GM06990 (cell line): Measurements from ENCODE around the gene PRR23E.

Source experiments
- DNase-seq: peaks from one replicate; pipeline ENCODE4 v3.0.0-alpha.2; 2011; ENCODE audit not compliant: insufficient read length; ENCODE audit errors: extremely low read depth
- H3K27me3 ChIP-seq: replicated peaks from 2 replicates; pipeline ENCODE4 v1.6.0; 2011; ENCODE audit warnings: low read length; ENCODE audit not compliant: control insufficient read depth, insufficient read depth
- H3K36me3 ChIP-seq: 2 replicates; pipeline ENCODE4 v1.5.1; 2011; ENCODE audit warnings: low read length; ENCODE audit not compliant: control insufficient read depth, insufficient read depth
- H3K4me3 ChIP-seq: replicated peaks from 2 replicates; pipeline ENCODE4 v1.5.1; 2011; ENCODE audit warnings: low read depth, mild to moderate bottlenecking, control low read depth, low read length
- CTCF ChIP-seq: IDR thresholded peaks from 2 replicates; pipeline ENCODE4 v1.5.1; 2011; ENCODE audit warnings: low read length, control low read depth, mild to moderate bottlenecking, inconsistent platforms; ENCODE audit not compliant: insufficient read depth, poor library complexity, severe bottlenecking

Gene PRR23E

GRCh38 chr3:127213381-127213918, 20.5 kb downstream of the PRR23E start:
- no peak for DNase-seq
- Histone ChIP-seq H3K4me3 (no peak overlapping the region), H3K27me3 (no peaks in the 10 kb centered on the region), H3K36me3 (no peaks in the 10 kb centered on the region)
- TF ChIP-seq CTCF = no peak

GRCh38 chr3:127214975-127215374, 22.0 kb downstream of the PRR23E start:
- TF ChIP-seq CTCF = no peak
- Histone ChIP-seq H3K4me3 (no peak overlapping the region), H3K27me3 (no peaks in the 10 kb centered on the region), H3K36me3 (no peaks in the 10 kb centered on the region)
- DNase-seq = no peak

GRCh38 chr3:127215714-127216414, 22.9 kb downstream of the PRR23E start:
- Histone ChIP-seq H3K27me3 (no peaks in the 10 kb centered on the region), H3K4me3 (no peak overlapping the region), H3K36me3 (no peaks in the 10 kb centered on the region)
- no peak for DNase-seq
- TF ChIP-seq CTCF = no peak

- H3K27me3 ChIP-seq = no peaks in the 10 kb centered on the region
- TF ChIP-seq CTCF = no peak
- no peak for DNase-seq
- no peaks in the 10 kb centered on the region for H3K36me3 ChIP-seq
- peak overlapping the region; percentile 4; the same call in 1 of the 2 replicates for H3K4me3 ChIP-seq
Measured at GRCh38 chr3:127216415-127217261, 23.7 kb downstream of the PRR23E start.

- TF ChIP-seq CTCF = no peak
- Histone ChIP-seq H3K4me3 (peak overlapping the region; percentile 49), H3K36me3 (no peaks in the 10 kb centered on the region; the same call in 1 of the 2 replicates), H3K27me3 (no peaks in the 10 kb centered on the region)
- DNase-seq = peak; percentile 41
Measured at GRCh38 chr3:127217596-127218453, 24.9 kb downstream of the PRR23E start.
